AG09319 (cell line): ENCODE data around the gene ASB2.

Experiments
- DNase-seq: peaks from one replicate; pipeline ENCODE4 v3.0.0-alpha.2; 2010; ENCODE audit warnings: low read depth; ENCODE audit errors: extremely low read depth
- CTCF ChIP-seq: IDR thresholded peaks from 2 replicates; pipeline ENCODE4 v1.5.1; 2011; ENCODE audit warnings: low read depth, mild to moderate bottlenecking, inconsistent platforms, low read length, moderate library complexity

The ASB2 gene

DNA sequence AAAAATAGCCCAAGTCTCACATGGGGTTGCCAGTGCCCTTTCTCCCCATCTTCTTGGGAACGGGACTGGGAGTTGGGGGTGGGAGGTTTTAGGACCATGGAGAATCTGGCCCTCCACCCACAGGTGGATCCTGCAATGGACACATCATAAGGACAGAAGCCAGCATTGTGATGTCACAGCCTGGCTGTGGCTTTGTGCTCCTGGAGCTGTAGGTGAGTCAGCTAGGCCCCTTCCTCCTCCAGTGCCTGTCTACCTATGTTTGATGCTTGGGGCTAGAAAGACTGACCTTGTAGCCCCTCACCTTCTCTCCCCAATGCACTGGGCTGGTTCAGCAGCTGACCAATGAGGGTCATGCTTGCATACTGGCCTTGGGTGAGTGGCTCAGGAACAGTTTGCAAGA, 20.7 kb upstream of the ASB2 start, which contains the start of gene CCDC197:
Gene CCDC197 (plus strand): TSS at position 220 of the 400 bp plus-strand sequence. CDS start 831 bp downstream, outside the sequence.
- DNase-seq: no peak
- no peak for TF ChIP-seq CTCF

DNA sequence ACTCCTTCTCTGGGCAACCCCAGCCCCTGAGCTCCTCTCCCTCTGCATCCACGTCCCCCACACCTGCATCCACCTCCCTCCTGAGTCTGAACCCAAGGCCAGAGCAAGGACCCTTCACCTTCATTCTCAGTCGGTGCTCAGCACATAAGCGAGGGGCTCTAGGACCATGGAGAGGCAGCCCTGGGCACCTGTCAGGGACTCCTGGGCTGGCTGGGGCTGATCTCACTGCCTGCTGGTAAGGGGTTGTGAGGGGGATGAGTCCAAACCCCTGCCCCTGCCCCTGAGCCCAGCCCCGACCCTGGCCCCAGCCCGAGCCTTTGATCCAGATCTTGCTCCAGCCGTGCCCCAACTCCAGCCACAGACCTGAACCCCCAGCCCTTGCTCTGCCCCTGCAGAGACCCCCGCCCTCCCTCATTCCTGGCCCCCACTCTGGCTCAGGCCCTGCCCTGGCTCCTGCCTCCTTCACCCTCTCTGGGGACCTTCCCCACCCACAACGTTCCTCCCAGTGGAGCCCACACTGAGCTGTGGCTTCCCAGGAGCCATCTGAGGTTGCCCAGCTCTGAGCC, 19.8 kb upstream of the ASB2 start:
- TF ChIP-seq CTCF: no peak
- DNase-seq: no peak

DNA sequence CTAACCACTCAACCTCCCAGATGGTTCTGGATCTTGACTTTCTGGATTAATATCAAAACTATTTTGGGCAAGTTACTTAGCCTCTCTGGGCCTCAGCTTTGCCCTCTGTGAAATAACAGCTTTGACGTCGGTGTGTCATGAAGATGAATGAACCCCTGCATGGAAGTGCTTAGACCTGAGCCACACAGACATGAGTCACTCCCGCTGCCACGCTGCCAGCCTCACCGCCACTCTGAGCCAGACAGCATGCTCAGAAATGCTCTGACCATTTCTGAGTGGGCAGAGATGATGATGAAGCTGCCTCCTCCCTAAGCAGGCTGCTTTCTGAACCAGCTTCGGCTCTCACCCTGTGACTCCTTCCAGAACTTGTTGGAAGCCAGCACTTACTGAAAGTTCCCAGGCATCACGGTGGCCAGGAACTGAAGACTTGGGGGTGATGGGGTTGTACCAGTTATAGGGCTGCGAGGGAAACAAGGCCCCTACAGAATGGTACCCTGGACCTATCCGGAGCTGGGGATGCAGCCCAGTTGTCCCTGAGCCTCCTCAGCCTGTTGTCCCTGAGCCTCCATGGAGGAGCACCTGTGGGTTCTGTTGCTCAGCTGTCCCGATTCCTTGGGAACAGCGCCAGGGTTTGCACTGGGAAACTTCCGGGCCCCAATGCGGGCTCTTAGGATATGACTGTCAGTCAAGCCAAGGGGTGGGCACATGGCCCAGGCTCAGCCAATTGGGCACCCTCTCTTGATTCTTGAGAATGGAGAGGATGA, 18.7 kb upstream of the ASB2 start:
- TF ChIP-seq CTCF: no peak
- DNase-seq: no peak

GRCh38 chr14:93993382-93993781, 17.0 kb upstream of the ASB2 start:
- no peak for TF ChIP-seq CTCF
- no peak for DNase-seq

DNA sequence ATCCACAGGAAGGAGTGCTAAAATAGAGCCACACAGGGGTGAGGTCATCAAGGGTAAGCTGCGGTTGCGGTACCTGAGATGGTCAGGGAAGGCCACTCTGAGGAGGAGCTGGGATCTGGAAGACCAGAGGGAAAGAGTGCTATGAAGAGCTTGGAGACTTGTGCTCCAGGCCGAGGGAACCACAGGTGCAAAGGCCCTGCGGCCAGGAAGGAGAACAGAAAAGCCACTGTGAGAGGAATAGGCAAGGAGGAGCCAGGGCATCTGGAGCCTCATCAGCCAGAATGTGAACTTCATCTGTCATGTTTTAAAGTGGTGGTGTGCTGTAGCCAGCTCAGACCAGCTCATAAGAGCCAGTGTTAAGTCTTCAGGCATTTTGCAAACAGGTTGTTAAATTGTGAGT, 15.3 kb upstream of the ASB2 start:
- no peak for TF ChIP-seq CTCF
- DNase-seq: no peak

DNA sequence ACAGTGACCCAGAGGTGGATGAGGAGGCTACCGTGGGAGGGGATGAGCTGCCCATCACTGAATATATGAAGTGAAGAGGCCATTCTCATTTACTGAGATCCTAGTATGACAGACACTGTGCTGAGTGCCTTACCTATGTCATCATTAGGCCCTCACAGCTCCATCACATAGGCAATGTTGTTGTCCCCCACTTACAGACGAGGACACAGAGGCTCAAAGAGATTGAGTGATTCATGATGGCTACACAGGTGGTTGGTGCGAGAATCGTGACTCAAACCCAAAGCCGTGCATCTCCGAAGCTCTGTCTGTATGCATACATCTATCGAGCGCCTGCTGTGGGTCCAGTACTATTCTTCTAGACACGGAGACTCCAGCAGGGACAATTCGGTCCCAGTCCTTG, 14.8 kb upstream of the ASB2 start:
- no peak for DNase-seq
- no peak for TF ChIP-seq CTCF

DNA sequence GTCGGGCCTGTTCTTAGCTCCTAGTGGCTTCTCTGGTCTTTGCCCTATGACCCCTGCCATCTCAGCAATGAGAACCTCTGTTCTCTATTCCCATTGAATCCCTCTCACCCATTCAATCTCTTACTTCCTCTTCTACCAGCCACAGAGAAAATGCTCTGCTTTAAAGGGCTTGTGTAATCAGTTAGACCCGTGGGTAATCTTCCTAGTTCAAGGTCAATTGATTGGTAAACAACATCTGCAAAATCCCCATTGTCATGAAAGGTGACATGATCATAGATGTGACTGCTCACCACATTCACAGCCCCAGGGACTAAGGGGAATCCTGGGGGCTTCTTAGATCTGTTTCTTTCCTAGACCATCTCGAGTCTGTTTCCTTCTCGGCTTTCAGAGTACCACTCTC, 13.6 kb upstream of the ASB2 start:
- TF ChIP-seq CTCF: no peak
- DNase-seq: no peak
